Ovary (tissue), 9 donors: ENCODE results near the gene TRIM33. TPM values are rescaled to one million over a fixed set of nuclear protein-coding genes. Genes with fewer than 3 reads are reported as not detected.

Experiments
- DNase-seq, 5 donors: peaks; one replicate each; pipeline ENCODE4 v3.0.0-alpha.2; 2019 to 2020
- H3K27ac ChIP-seq, 2 donors: fragments of 200-600 bp; one replicate each; pipeline versions ENCODE4 v1.5.1 to v1.8.0; 2019 to 2022
- H3K27me3 ChIP-seq: fragments of 200-600 bp; one replicate; pipeline ENCODE4 v1.8.0; 2022
- H3K36me3 ChIP-seq: fragments of 200-600 bp; sonication (generic); one replicate; pipeline ENCODE4 v1.5.1; 2019
- H3K4me1 ChIP-seq: one replicate; pipeline ENCODE4 v1.8.1; 2013; ENCODE audit warnings: mild to moderate bottlenecking, moderate library complexity; ENCODE audit not compliant: insufficient read depth
- H3K4me3 ChIP-seq: fragments of 200-600 bp; sonication (generic); one replicate; pipeline ENCODE4 v1.5.1; 2017
- H3K9me3 ChIP-seq, 2 donors: fragments of 200-600 bp in 1 of 2; sonication (generic) in 1 of 2; one replicate each; pipeline versions ENCODE4 v1.5.1 to v1.8.1; 2013 to 2019; ENCODE audit warnings: mild to moderate bottlenecking in 1 of 2, moderate library complexity in 1 of 2
- EP300 ChIP-seq: sonication (generic); formaldehyde crosslinking; IDR thresholded peaks from one replicate; pipeline ENCODE4 v1.6.1; 2017; ENCODE audit warnings: antibody characterized with exemption
- POLR2A ChIP-seq: fragments of 450-650 bp; IDR thresholded peaks from one replicate; pipeline ENCODE4 v1.6.1; 2017; ENCODE audit warnings: antibody characterized with exemption, mild to moderate bottlenecking, moderate library complexity
- WGBS, 3 donors: extraction: QIAGEN DNeasy Blood & Tissue Kit in 1 of 3; methylation state at CpG; one replicate each; pipeline versions ENCODE4 v1.1.5 to v1.1.7; 2013 to 2017; 5-methylcytosine and 5-hydroxymethylcytosine counted together
- intact Hi-C, 4 donors: fragments of 100-400 bp; cut with DNase I; formaldehyde crosslinking; loops; one replicate each; pipeline versions ENCODE4 v1.11.0 to v1.15.1; 2022 to 2023
- polyA plus RNA-seq, 2 donors: library from polyadenylated mRNA; stranded (reverse); fragments of 200-250 nt in 1 of 2; fragments of 350-450 nt in 1 of 2; fragmentation: Illumina TruSeq in 1 of 2; extraction: RNeasy Lipid Tissue Mini Kit (QIAGEN cat#74804) in 1 of 2; gene quantifications; one replicate each; pipeline ENCODE4 v1.2.3, GENCODE V29; 2013 to 2014
- total RNA-seq, 7 donors: library from RNA; depleted of rRNA in 2 of 7; stranded (reverse); fragments of >200 nt in 2 of 7; fragmentation: NEBNext Ultra II Directional in 3 of 7; extraction: Animal tissue kit (Norgen Biotek cat#: 25700) in 3 of 7; gene quantifications; one replicate each; pipeline versions ENCODE4 v1.1.0 to v1.2.4, GENCODE V29; 2016 to 2023
- TF ChIP-seq, protein P1 (sequence below), 3 donors: fragments of 450-650 bp in 2 of 3; fragments of 200-600 bp in 1 of 3; IDR thresholded peaks; one replicate each; pipeline versions ENCODE4 v1.5.1 to v1.8.0; 2016 to 2022; ENCODE audit warnings: antibody characterized with exemption in 3 of 3, mild to moderate bottlenecking in 1 of 3
- donor health status: DM: no; HTN: no; CAD: no; lungs with moderate emphysema.
- donor health status: DM: no; HTN: no; CAD: no.
- donor health status: Bipolar disorder and iron deficiency.
- donor health status: DM: yes; HTN: yes; CAD: no.
- donor health status: DM: no; HTN: no; CAD: no.
- donor health status: DM: yes; HTN: yes; CAD: no.

TRIM33 gene
- total and polyA plus RNA-seq, 9 donors: 11.1 to 49.6 (median 38.3) TPM

GRCh38 chr1:114435088-114435715 is 75.8 kb downstream of the TRIM33 start:
- Histone ChIP-seq H3K9me3 (no peaks in the 10 kb centered on the region), H3K4me1 (no peaks in the 10 kb centered on the region), H3K27ac (no peak overlapping the region), H3K4me3 (no peak overlapping the region), H3K27me3 (no peaks in the 10 kb centered on the region), H3K36me3 (no peaks in the 10 kb centered on the region)
- WGBS, 3 donors: 91 to 92% (median 91%) methylated on average over 1 of the region's 1 CpG
- intact Hi-C loops: no loop called here
- TF ChIP-seq POLR2A (no peak), EP300 (no peak)
- TF ChIP-seq, protein P1, sequence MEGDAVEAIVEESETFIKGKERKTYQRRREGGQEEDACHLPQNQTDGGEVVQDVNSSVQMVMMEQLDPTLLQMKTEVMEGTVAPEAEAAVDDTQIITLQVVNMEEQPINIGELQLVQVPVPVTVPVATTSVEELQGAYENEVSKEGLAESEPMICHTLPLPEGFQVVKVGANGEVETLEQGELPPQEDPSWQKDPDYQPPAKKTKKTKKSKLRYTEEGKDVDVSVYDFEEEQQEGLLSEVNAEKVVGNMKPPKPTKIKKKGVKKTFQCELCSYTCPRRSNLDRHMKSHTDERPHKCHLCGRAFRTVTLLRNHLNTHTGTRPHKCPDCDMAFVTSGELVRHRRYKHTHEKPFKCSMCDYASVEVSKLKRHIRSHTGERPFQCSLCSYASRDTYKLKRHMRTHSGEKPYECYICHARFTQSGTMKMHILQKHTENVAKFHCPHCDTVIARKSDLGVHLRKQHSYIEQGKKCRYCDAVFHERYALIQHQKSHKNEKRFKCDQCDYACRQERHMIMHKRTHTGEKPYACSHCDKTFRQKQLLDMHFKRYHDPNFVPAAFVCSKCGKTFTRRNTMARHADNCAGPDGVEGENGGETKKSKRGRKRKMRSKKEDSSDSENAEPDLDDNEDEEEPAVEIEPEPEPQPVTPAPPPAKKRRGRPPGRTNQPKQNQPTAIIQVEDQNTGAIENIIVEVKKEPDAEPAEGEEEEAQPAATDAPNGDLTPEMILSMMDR (IDR thresholded peaks at IDR 0.05): no peak
- no peak for DNase-seq

GRCh38 chr1:114431026-114431425 is 80.0 kb downstream of the TRIM33 start:
- no peaks in the 10 kb centered on the region for H3K4me1 ChIP-seq
- no peak overlapping the region for H3K4me3 ChIP-seq
- TF ChIP-seq EP300 (no peak), POLR2A (no peak)
- TF ChIP-seq, protein P1 (IDR thresholded peaks at IDR 0.05): no peak
- no peaks in the 10 kb centered on the region for H3K9me3 ChIP-seq
- no peaks in the 10 kb centered on the region for H3K36me3 ChIP-seq
- H3K27me3 ChIP-seq: no peaks in the 10 kb centered on the region
- intact Hi-C loops: no loop called here
- H3K27ac ChIP-seq: no peak overlapping the region
- WGBS, 3 donors: 51 to 69% (median 64%) methylated on average over 1 of the region's 1 CpG
- DNase-seq: no peak

DNA sequence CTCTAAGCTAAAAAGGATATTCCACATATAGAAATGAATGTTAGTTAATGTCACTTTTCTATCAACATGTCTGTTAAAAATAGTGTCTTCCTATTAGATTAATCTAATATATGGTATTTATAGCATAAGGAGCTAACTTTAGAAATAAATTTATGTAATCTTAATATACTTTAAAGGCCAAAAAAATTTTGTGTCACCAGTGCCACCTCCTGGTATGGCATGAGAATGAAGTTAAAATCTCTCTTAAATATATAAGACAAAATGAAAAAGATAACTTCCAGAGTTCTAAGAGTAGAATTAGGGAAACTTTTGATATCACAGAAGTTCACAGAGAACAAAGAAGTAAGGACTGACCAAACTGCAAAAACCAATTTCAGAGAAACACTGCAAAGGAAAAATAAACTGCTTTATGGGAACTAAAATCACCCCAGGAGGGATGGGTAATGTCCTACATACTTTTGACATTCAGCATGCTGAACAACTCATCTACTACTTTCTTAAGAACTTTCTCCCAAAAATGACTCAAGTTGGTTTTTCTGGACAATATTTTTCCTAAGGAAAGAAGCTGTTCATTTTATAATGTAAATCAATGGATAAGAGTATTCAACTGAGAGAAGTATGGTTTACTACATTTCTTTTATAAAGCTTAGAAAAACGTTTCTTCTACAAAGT is 82.8 kb downstream of the TRIM33 start:
- Histone ChIP-seq H3K4me1 (no peaks in the 10 kb centered on the region), H3K4me3 (no peak overlapping the region), H3K9me3 (no peaks in the 10 kb centered on the region), H3K27ac (no peak overlapping the region), H3K36me3 (no peaks in the 10 kb centered on the region), H3K27me3 (no peaks in the 10 kb centered on the region)
- WGBS, 3 donors: 63 to 72% (median 65%) methylated on average over 1 of the region's 1 CpG
- intact Hi-C loops: loop anchor here in 1 of 4 donors (5.0 kb wide), 1 partner anchor 81 kb away; no protein-coding TSS in a partner anchor
- no peak for DNase-seq
- TF ChIP-seq POLR2A (no peak), EP300 (no peak)
- TF ChIP-seq, protein P1 (IDR thresholded peaks at IDR 0.05): no peak

GRCh38 chr1:114427612-114428011 is 83.4 kb downstream of the TRIM33 start:
- TF ChIP-seq EP300 (no peak), POLR2A (no peak)
- TF ChIP-seq, protein P1 (IDR thresholded peaks at IDR 0.05): no peak
- Histone ChIP-seq H3K9me3 (no peaks in the 10 kb centered on the region), H3K4me1 (no peaks in the 10 kb centered on the region), H3K27ac (no peak overlapping the region), H3K27me3 (no peaks in the 10 kb centered on the region), H3K36me3 (no peaks in the 10 kb centered on the region), H3K4me3 (no peak overlapping the region)
- intact Hi-C loops: loop anchor here in 1 of 4 donors (5.0 kb wide), 1 partner anchor 80 kb away; no protein-coding TSS in a partner anchor
- WGBS, 3 donors: 88 to 89% (median 89%) methylated on average over 3 of the region's 3 CpGs
- no peak for DNase-seq
